ENCODE data around the gene PTPRK. TPM values are rescaled to one million over a fixed set of nuclear protein-coding genes. Genes with fewer than 3 reads are reported as not detected.
A peak's percentile ranks its signal among the peaks of the same experiment; 100 is the strongest.
"Not testable (repeated sequence)": the region's sequence is repeated elsewhere in the genome, so short reads cannot be mapped to it uniquely, and the experiment has no call there.

Gene PTPRK
- total RNA-seq, 1 experiment from 2014 or later: 69.4 TPM

- DNase-seq (ENCODE audit: low read depth): no peak
Observed at GRCh38 chr6:128446497-128446896, 73.9 kb downstream of the PTPRK start.

- no peak for DNase-seq (ENCODE audit: low read depth)
Observed at GRCh38 chr6:128443553-128443952, 76.8 kb downstream of the PTPRK start.

- no peak for DNase-seq (ENCODE audit: low read depth)
Observed at GRCh38 chr6:128439627-128440026, 80.8 kb downstream of the PTPRK start.

GRCh38 chr6:128438393-128438792 is 82.0 kb downstream of the PTPRK start:
- peak; percentile 56 for DNase-seq (ENCODE audit: low read depth)

GRCh38 chr6:128437685-128438084 is 82.7 kb downstream of the PTPRK start:
- peak; percentile 58 for DNase-seq (ENCODE audit: low read depth)

GRCh38 chr6:128434752-128435151 is 85.6 kb downstream of the PTPRK start:
- not testable (repeated sequence) for DNase-seq (ENCODE audit: low read depth)

- DNase-seq (ENCODE audit: low read depth): peak; percentile 54
Observed at GRCh38 chr6:128432394-128432793, 88.0 kb downstream of the PTPRK start.

- DNase-seq (ENCODE audit: low read depth): no peak
Observed at GRCh38 chr6:128427139-128427538, 93.3 kb downstream of the PTPRK start.

GRCh38 chr6:128425856-128426255 is 94.5 kb downstream of the PTPRK start:
- no peak for DNase-seq (ENCODE audit: low read depth)

- no peak for DNase-seq (ENCODE audit: low read depth)
Observed at GRCh38 chr6:128422871-128423270, 97.5 kb downstream of the PTPRK start.

- no peak for DNase-seq (ENCODE audit: low read depth)
Observed at GRCh38 chr6:128422200-128422599, 98.2 kb downstream of the PTPRK start.

GRCh38 chr6:128421788-128422187 is 98.6 kb downstream of the PTPRK start:
- DNase-seq (ENCODE audit: low read depth): no peak

GRCh38 chr6:128417698-128418097 is 102.7 kb downstream of the PTPRK start:
- DNase-seq (ENCODE audit: low read depth): peak; percentile 62

GRCh38 chr6:128415387-128415786 is 105.0 kb downstream of the PTPRK start:
- DNase-seq (ENCODE audit: low read depth): peak; percentile 15

- DNase-seq (ENCODE audit: low read depth): no peak
Observed at GRCh38 chr6:128414943-128415342, 105.5 kb downstream of the PTPRK start.

- no peak for DNase-seq (ENCODE audit: low read depth)
Observed at GRCh38 chr6:128413291-128413690, 107.1 kb downstream of the PTPRK start.

- DNase-seq (ENCODE audit: low read depth): peak; percentile 58
Observed at GRCh38 chr6:128412680-128413079, 107.7 kb downstream of the PTPRK start.

- no peak for DNase-seq (ENCODE audit: low read depth)
Observed at GRCh38 chr6:128410584-128410983, 109.8 kb downstream of the PTPRK start.

GRCh38 chr6:128409003-128409402 is 111.4 kb downstream of the PTPRK start:
- no peak for DNase-seq (ENCODE audit: low read depth)

GRCh38 chr6:128406453-128406852 is 113.9 kb downstream of the PTPRK start:
- no peak for DNase-seq (ENCODE audit: low read depth)

- no peak for DNase-seq (ENCODE audit: low read depth)
Observed at GRCh38 chr6:128403618-128404444, 116.6 kb downstream of the PTPRK start.

- DNase-seq (ENCODE audit: low read depth): peak; percentile 21
Observed at GRCh38 chr6:128400875-128401274, 119.5 kb downstream of the PTPRK start.

- peak; percentile 85 for DNase-seq (ENCODE audit: low read depth)
Observed at GRCh38 chr6:128397996-128398395, 122.4 kb downstream of the PTPRK start.

- no peak for DNase-seq (ENCODE audit: low read depth)
Observed at GRCh38 chr6:128395596-128395995, 124.8 kb downstream of the PTPRK start.
